Transverse colon (tissue), 4 donors: Measurements from ENCODE around the gene THNSL1. TPM values are rescaled to one million over a fixed set of nuclear protein-coding genes. Genes with fewer than 3 reads are reported as not detected.

Source experiments
- DNase-seq: peaks from one replicate; pipeline ENCODE4 v3.0.0-alpha.2; 2019
- H3K27ac ChIP-seq, 4 donors: fragments of 200-600 bp; sonication (generic); 2 replicates each; pipeline ENCODE4 v1.5.1; 2016 to 2018; ENCODE audit warnings: inconsistent platforms in 4 of 4
- H3K27me3 ChIP-seq: fragments of 200-600 bp; sonication (generic); 2 replicates; pipeline ENCODE4 v1.5.1; 2017; ENCODE audit warnings: inconsistent platforms
- H3K36me3 ChIP-seq, 4 donors: fragments of 200-600 bp; sonication (generic); 2 replicates each; pipeline ENCODE4 v1.5.1; 2017 to 2019; ENCODE audit warnings: inconsistent platforms in 4 of 4
- H3K4me1 ChIP-seq, 4 donors: fragments of 200-600 bp; sonication (generic); 2 replicates each; pipeline ENCODE4 v1.5.1; 2017 to 2020; ENCODE audit warnings: inconsistent platforms in 4 of 4
- H3K4me3 ChIP-seq, 4 donors: fragments of 200-600 bp; sonication (generic); 1 replicate in 1 of 4; 2 replicates in 3 of 4; pipeline versions ENCODE4 v1.5.1 to v1.6.1; 2017 to 2019; ENCODE audit warnings: inconsistent platforms in 4 of 4
- H3K9me3 ChIP-seq, 2 donors: fragments of 200-600 bp; sonication (generic); 2 replicates each; pipeline ENCODE4 v1.5.1; 2017 to 2019; ENCODE audit warnings: inconsistent platforms in 2 of 2
- EP300 ChIP-seq: sonication (generic); formaldehyde crosslinking; IDR thresholded peaks from one replicate; pipeline ENCODE4 v1.6.1; 2017; ENCODE audit warnings: antibody characterized with exemption, low read depth
- POLR2A ChIP-seq: fragments of 450-650 bp; IDR thresholded peaks from one replicate; pipeline ENCODE4 v1.6.1; 2016; ENCODE audit warnings: antibody characterized with exemption, mild to moderate bottlenecking, moderate library complexity
- POLR2AphosphoS5 ChIP-seq, 3 donors: sonication (generic); formaldehyde crosslinking; IDR thresholded peaks; one replicate each; pipeline ENCODE4 v1.6.1; 2016; ENCODE audit warnings: antibody characterized with exemption in 3 of 3
- WGBS, 2 donors: methylation state at CpG; one replicate each; pipeline ENCODE4 v1.1.5; 2018; ENCODE audit warnings: low coverage in 1 of 2; 5-methylcytosine and 5-hydroxymethylcytosine counted together
- in situ Hi-C, 4 donors: fragments of 200-750 bp; cut with MboI; loops; one replicate each; pipeline versions ENCODE4 v1.15.0 to v1.15.1; 2017; ENCODE audit warnings: low sequenced_read_pairs in 3 of 4, low pct_ligation_motif_present in 1 of 4, low pct_unique_long_range_greater_than_20kb in 1 of 4
- intact Hi-C: fragments of 100-400 bp; cut with DNase I; formaldehyde crosslinking; loops from one replicate; pipeline ENCODE4 v1.15.1; 2023; ENCODE audit warnings: low total_unique reads
- total RNA-seq, 4 donors: library from RNA; depleted of rRNA; stranded (reverse); fragments of >200 nt; gene quantifications; one replicate each; pipeline ENCODE4 v1.1.0, GENCODE V29; 2016
- TF ChIP-seq, protein P1 (sequence below), 5 experiments: fragments of 200-600 bp in 3 of 5; fragments of 450-650 bp in 2 of 5; sonication (generic) in 3 of 5; IDR thresholded peaks; 1 replicate in 2 of 5; 2 replicates in 3 of 5; pipeline ENCODE4 v1.5.1; 2016 to 2017; ENCODE audit warnings: antibody characterized with exemption in 5 of 5, inconsistent platforms in 3 of 5, mild to moderate bottlenecking in 2 of 5, moderate library complexity in 1 of 5

The THNSL1 gene
- total RNA-seq, 4 donors from 2014 or later, result 0.60 to 2.2 (median 2.0) TPM

DNA sequence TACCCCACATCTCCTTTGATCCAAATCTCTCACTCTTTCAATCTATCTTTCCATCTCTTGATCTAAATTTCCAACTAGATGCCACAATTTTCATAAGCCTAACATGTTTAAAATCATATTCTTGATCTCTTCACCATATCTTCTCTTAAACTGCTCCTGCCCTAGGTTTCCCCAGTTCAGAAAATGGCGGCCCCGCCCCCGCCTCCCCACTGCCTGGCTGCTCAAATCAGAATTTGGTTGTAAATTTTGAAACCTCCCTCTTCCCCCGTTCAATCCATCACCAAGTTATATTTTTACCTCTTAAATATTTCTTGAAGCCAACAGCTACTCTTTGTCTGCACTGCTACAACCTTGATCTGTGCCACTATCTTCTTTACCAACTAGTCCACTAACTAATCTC is 36.7 kb upstream of the THNSL1 start:
- H3K4me1 ChIP-seq, result no peaks in the 10 kb centered on the region
- H3K27ac ChIP-seq, result no peak overlapping the region
- intact Hi-C loops (no loop called here), in situ Hi-C loops (loop anchor here in 3 of 4 donors (25.0 kb wide), 1 partner anchor 342 kb away; no protein-coding TSS in a partner anchor)
- H3K27me3 ChIP-seq, result no peaks in the 10 kb centered on the region
- 91 to 98% methylated on average over 4 of the region's 4 CpGs for WGBS, 2 donors
- no peaks in the 10 kb centered on the region for H3K36me3 ChIP-seq
- H3K9me3 ChIP-seq, result no peaks in the 10 kb centered on the region
- DNase-seq, result no peak
- TF ChIP-seq, protein P1, sequence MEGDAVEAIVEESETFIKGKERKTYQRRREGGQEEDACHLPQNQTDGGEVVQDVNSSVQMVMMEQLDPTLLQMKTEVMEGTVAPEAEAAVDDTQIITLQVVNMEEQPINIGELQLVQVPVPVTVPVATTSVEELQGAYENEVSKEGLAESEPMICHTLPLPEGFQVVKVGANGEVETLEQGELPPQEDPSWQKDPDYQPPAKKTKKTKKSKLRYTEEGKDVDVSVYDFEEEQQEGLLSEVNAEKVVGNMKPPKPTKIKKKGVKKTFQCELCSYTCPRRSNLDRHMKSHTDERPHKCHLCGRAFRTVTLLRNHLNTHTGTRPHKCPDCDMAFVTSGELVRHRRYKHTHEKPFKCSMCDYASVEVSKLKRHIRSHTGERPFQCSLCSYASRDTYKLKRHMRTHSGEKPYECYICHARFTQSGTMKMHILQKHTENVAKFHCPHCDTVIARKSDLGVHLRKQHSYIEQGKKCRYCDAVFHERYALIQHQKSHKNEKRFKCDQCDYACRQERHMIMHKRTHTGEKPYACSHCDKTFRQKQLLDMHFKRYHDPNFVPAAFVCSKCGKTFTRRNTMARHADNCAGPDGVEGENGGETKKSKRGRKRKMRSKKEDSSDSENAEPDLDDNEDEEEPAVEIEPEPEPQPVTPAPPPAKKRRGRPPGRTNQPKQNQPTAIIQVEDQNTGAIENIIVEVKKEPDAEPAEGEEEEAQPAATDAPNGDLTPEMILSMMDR (IDR thresholded peaks at IDR 0.05), result no peak
- no peak for TF ChIP-seq POLR2AphosphoS5 (IDR thresholded peaks at IDR 0.05)
- TF ChIP-seq EP300, result no peak
- no peak for TF ChIP-seq POLR2A
- H3K4me3 ChIP-seq, result no peak overlapping the region

DNA sequence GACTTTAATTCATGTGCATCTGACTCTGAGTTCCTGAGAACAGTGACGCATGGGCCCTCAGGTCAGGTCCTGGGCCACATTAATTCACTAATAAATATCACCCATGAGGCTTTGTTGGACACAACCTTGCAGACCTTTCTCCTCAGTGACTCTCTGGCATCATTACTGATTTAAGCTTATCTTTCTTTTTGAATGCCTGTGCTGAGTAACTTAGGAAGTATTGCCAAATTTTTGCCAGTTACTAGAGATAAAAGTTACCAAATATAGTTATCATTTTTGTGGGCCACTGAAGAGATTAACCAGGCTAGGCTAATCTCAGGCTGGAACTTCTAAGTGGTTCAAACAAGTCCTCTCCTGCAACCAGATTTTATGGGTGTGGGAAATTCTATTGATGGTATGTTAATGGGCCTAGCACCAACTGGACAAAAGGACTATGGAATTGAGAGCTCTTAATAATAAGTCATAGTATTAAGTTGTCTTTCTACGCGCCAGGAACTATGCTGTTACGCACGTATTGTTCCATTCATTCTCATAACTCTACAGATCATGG is 35.2 kb upstream of the THNSL1 start:
- 96 to 100% methylated on average over 5 of the region's 5 CpGs for WGBS, 2 donors
- no peak for DNase-seq
- intact Hi-C loops, result no loop called here

DNA sequence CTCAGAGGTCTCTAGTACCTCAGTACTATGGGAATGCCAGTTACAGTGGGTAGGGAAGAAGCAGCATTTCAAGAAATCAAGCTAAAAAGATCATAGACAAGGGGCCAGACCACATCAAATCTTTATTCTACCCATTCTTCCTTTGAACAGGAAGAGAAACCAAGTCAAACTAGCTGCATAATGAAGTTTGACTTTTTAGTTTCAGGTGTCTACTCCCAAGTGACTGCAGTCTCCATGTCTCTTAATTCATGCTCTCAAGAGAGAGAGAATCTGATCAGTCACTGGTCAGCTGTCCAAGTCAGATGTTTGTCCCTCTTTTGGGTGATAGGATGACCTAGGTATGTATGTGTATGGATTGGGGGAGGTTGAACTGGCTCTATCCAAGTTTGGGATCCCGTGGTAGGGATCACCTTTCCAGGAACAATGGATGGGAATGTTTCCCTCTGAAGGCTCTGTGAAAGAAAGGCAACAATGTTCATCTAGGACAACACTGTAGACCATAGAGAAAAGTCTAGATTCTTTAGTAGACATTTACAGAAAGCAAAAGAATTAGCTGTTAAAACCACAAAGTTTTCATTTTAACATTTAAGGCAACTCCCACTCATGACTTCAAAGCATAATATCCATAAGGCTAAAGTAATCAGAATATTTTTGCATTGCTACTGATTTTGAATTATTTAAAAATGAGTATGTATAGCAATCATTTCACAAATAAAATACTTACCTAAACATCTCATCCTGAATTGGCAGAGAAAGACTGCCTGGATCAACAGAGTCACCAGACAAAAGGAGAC is 33.9 kb upstream of the THNSL1 start:
- H3K9me3 ChIP-seq, result no peaks in the 10 kb centered on the region
- WGBS, 2 donors, result 80% methylated on average over 1 of the region's 1 CpG; no CpG with 5 or more reads in 1 of the 2 donors
- in situ Hi-C loops (loop anchor here in 3 of 4 donors (25.0 kb wide), 1 partner anchor 345 kb away; no protein-coding TSS in a partner anchor), intact Hi-C loops (no loop called here)
- H3K4me3 ChIP-seq, result no peak overlapping the region
- no peaks in the 10 kb centered on the region for H3K36me3 ChIP-seq
- TF ChIP-seq, protein P1 (IDR thresholded peaks at IDR 0.05), result no peak
- no peak for TF ChIP-seq POLR2AphosphoS5 (IDR thresholded peaks at IDR 0.05)
- TF ChIP-seq POLR2A, result no peak
- TF ChIP-seq EP300, result no peak
- H3K4me1 ChIP-seq, result no peaks in the 10 kb centered on the region
- no peak for DNase-seq
- H3K27ac ChIP-seq, result no peak overlapping the region
- H3K27me3 ChIP-seq, result no peaks in the 10 kb centered on the region

More for the DNA sequence above, 35.2 kb upstream of the THNSL1 start:
- Histone ChIP-seq H3K36me3 (no peaks in the 10 kb centered on the region), H3K9me3 (no peaks in the 10 kb centered on the region), H3K27me3 (no peaks in the 10 kb centered on the region), H3K4me1 (no peaks in the 10 kb centered on the region), H3K4me3 (no peak overlapping the region), H3K27ac (no peak overlapping the region)
- in situ Hi-C loops, result loop anchor here in 3 of 4 donors (25.0 kb wide), 1 partner anchor 344 kb away; no protein-coding TSS in a partner anchor
- TF ChIP-seq POLR2A (no peak), POLR2AphosphoS5 (IDR thresholded peaks at IDR 0.05) (no peak)

DNA sequence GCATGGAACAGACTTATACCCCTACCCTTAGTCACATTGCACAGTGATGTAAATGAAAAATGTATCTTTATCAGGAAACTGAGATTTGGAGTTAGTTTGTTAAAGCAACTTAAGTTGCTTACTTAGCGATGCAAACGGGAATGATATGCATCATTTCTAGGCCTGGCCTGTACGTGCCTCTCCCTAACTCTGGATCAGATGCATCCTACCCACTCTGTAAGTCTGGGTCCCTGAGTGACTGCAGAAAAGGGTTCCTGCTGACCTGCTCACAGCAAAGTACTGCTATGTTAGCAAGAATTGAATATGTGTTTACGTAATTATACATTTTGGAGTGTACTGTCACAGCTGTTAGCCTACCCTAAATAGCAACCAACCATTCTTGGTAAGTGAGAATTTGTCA is 33.3 kb upstream of the THNSL1 start:
- intact Hi-C loops (no loop called here), in situ Hi-C loops (loop anchor here in 3 of 4 donors (25.0 kb wide), 1 partner anchor 346 kb away; no protein-coding TSS in a partner anchor)
- Histone ChIP-seq H3K27me3 (no peaks in the 10 kb centered on the region), H3K4me1 (no peaks in the 10 kb centered on the region), H3K9me3 (no peaks in the 10 kb centered on the region), H3K27ac (no peak overlapping the region), H3K36me3 (no peaks in the 10 kb centered on the region), H3K4me3 (no peak overlapping the region)
- TF ChIP-seq POLR2A, result no peak
- TF ChIP-seq, protein P1 (IDR thresholded peaks at IDR 0.05), result no peak
- no peak for TF ChIP-seq EP300
- no peak for TF ChIP-seq POLR2AphosphoS5 (IDR thresholded peaks at IDR 0.05)
- WGBS, 2 donors, result 97 to 100% methylated on average over 1 to 4 of the region's 4 CpGs
- no peak for DNase-seq
